ENCODE results near the gene TTC5.
"Not testable (repeated sequence)": the region's sequence is repeated elsewhere in the genome, so short reads cannot be mapped to it uniquely, and the experiment has no call there.

TTC5 gene

GRCh38 chr14:20305265-20306078 lies at the start of gene TTC5:
Gene TTC5, minus strand, starts transcription at chr14:20305951. Its CDS starts 14 bp downstream, at chr14:20305937.
- Histone ChIP-seq H3K9me3 (ENCODE audit: control insufficient read depth, insufficient read depth, low read length) (no peaks in the 10 kb centered on the region; the same call in 1 of the 2 replicates), H3K9ac (ENCODE audit: low read depth, low read length) (peak within 1 kb of the TSS; percentile 57), H3K36me3 (ENCODE audit: insufficient read depth, low read length) (no peaks in the 10 kb centered on the region), H3K4me1 (ENCODE audit: insufficient read depth, low read length) (0 out of 2 replicates have a peak, but pooled peaks cover 2% of the 10 kb centered on the region)

GRCh38 chr14:20350860-20351259 lies 45.1 kb upstream of the TTC5 start:
- no peak overlapping the region for H3K9ac ChIP-seq (ENCODE audit: low read depth, low read length)
- no peaks in the 10 kb centered on the region for H3K4me1 ChIP-seq (ENCODE audit: insufficient read depth, low read length)
- H3K36me3 ChIP-seq (ENCODE audit: insufficient read depth, low read length) = peaks cover 16% of the 10 kb centered on the region
- no peaks in the 10 kb centered on the region for H3K9me3 ChIP-seq (ENCODE audit: control insufficient read depth, insufficient read depth, low read length)

- Histone ChIP-seq H3K9ac (ENCODE audit: low read depth, low read length) (no peak overlapping the region), H3K36me3 (ENCODE audit: insufficient read depth, low read length) (peaks cover 16% of the 10 kb centered on the region), H3K4me1 (ENCODE audit: insufficient read depth, low read length) (no peaks in the 10 kb centered on the region), H3K9me3 (ENCODE audit: control insufficient read depth, insufficient read depth, low read length) (no peaks in the 10 kb centered on the region)
These were observed 44.5 kb upstream of the TTC5 start for GRCh38 chr14:20350282-20350681.

GRCh38 chr14:20347747-20348146 lies 42.0 kb upstream of the TTC5 start:
- Histone ChIP-seq H3K4me1 (ENCODE audit: insufficient read depth, low read length) (no peaks in the 10 kb centered on the region), H3K9me3 (ENCODE audit: control insufficient read depth, insufficient read depth, low read length) (no peaks in the 10 kb centered on the region), H3K9ac (ENCODE audit: low read depth, low read length) (no peak overlapping the region), H3K36me3 (ENCODE audit: insufficient read depth, low read length) (peaks cover 17% of the 10 kb centered on the region)

GRCh38 chr14:20346713-20347112 lies 41.0 kb upstream of the TTC5 start:
- peaks cover 9% of the 10 kb centered on the region for H3K36me3 ChIP-seq (ENCODE audit: insufficient read depth, low read length)
- H3K4me1 ChIP-seq (ENCODE audit: insufficient read depth, low read length) = no peaks in the 10 kb centered on the region
- no peaks in the 10 kb centered on the region for H3K9me3 ChIP-seq (ENCODE audit: control insufficient read depth, insufficient read depth, low read length)
- no peak overlapping the region for H3K9ac ChIP-seq (ENCODE audit: low read depth, low read length)

GRCh38 chr14:20345366-20345765 lies 39.6 kb upstream of the TTC5 start:
- no peaks in the 10 kb centered on the region for H3K4me1 ChIP-seq (ENCODE audit: insufficient read depth, low read length)
- no peaks in the 10 kb centered on the region for H3K9me3 ChIP-seq (ENCODE audit: control insufficient read depth, insufficient read depth, low read length)
- H3K9ac ChIP-seq (ENCODE audit: low read depth, low read length) = no peak overlapping the region
- peaks cover 9% of the 10 kb centered on the region for H3K36me3 ChIP-seq (ENCODE audit: insufficient read depth, low read length)

- peak overlapping the region; percentile 90 for H3K9ac ChIP-seq (ENCODE audit: low read depth, low read length)
- no peaks in the 10 kb centered on the region for H3K9me3 ChIP-seq (ENCODE audit: control insufficient read depth, insufficient read depth, low read length)
- H3K4me1 ChIP-seq (ENCODE audit: insufficient read depth, low read length) = no peaks in the 10 kb centered on the region
These were observed 38.1 kb upstream of the TTC5 start for GRCh38 chr14:20343862-20344220.

GRCh38 chr14:20343092-20343861 lies 37.5 kb upstream of the TTC5 start, which contains the start of gene PARP2:
Gene PARP2, plus strand, starts transcription at chr14:20343635. Its CDS starts 7 bp downstream, at chr14:20343642.
- Histone ChIP-seq H3K4me1 (ENCODE audit: insufficient read depth, low read length) (no peaks in the 10 kb centered on the region), H3K9ac (ENCODE audit: low read depth, low read length) (peak within 1 kb of the TSS; percentile 99), H3K36me3 (ENCODE audit: insufficient read depth, low read length) (peaks cover 9% of the 10 kb centered on the region), H3K9me3 (ENCODE audit: control insufficient read depth, insufficient read depth, low read length) (no peaks in the 10 kb centered on the region)

More at GRCh38 chr14:20343862-20344220, 38.1 kb upstream of the TTC5 start:
- H3K36me3 ChIP-seq (ENCODE audit: insufficient read depth, low read length) = peaks cover 9% of the 10 kb centered on the region

- Histone ChIP-seq H3K4me1 (ENCODE audit: insufficient read depth, low read length) (no peaks in the 10 kb centered on the region), H3K9ac (ENCODE audit: low read depth, low read length) (peak overlapping the region; percentile 99), H3K36me3 (ENCODE audit: insufficient read depth, low read length) (peaks cover 7% of the 10 kb centered on the region), H3K9me3 (ENCODE audit: control insufficient read depth, insufficient read depth, low read length) (no peaks in the 10 kb centered on the region)
These were observed 35.9 kb upstream of the TTC5 start for GRCh38 chr14:20341646-20342045.

- not testable (repeated sequence) for H3K36me3 ChIP-seq (ENCODE audit: insufficient read depth, low read length); H3K4me1 ChIP-seq (ENCODE audit: insufficient read depth, low read length); H3K9me3 ChIP-seq (ENCODE audit: control insufficient read depth, insufficient read depth, low read length); H3K9ac ChIP-seq (ENCODE audit: low read depth, low read length)
These were observed 35.3 kb upstream of the TTC5 start for GRCh38 chr14:20341032-20341431.

- peaks cover 5% of the 10 kb centered on the region for H3K4me1 ChIP-seq (ENCODE audit: insufficient read depth, low read length)
- no peaks in the 10 kb centered on the region for H3K9me3 ChIP-seq (ENCODE audit: control insufficient read depth, insufficient read depth, low read length)
- H3K36me3 ChIP-seq (ENCODE audit: insufficient read depth, low read length) = peaks cover 6% of the 10 kb centered on the region; the same call in 1 of the 2 replicates
- H3K9ac ChIP-seq (ENCODE audit: low read depth, low read length) = no peak overlapping the region
These were observed 28.3 kb upstream of the TTC5 start for GRCh38 chr14:20334017-20334416.

- Histone ChIP-seq H3K9me3 (ENCODE audit: control insufficient read depth, insufficient read depth, low read length) (no peaks in the 10 kb centered on the region), H3K36me3 (ENCODE audit: insufficient read depth, low read length) (peaks cover 6% of the 10 kb centered on the region; the same call in 1 of the 2 replicates), H3K4me1 (ENCODE audit: insufficient read depth, low read length) (peaks cover 5% of the 10 kb centered on the region), H3K9ac (ENCODE audit: low read depth, low read length) (peak overlapping the region; percentile 99; the same call in 1 of the 2 replicates)
These were observed 27.7 kb upstream of the TTC5 start for GRCh38 chr14:20333494-20333841.

GRCh38 chr14:20332788-20333493 lies 27.2 kb upstream of the TTC5 start, which contains the start of gene CCNB1IP1:
Gene CCNB1IP1, minus strand, starts transcription at chr14:20333279. Its CDS starts 16,756 bp downstream, at chr14:20316523.
- Histone ChIP-seq H3K9ac (ENCODE audit: low read depth, low read length) (peak within 1 kb of the TSS; percentile 99), H3K36me3 (ENCODE audit: insufficient read depth, low read length) (peaks cover 6% of the 10 kb centered on the region; the same call in 1 of the 2 replicates), H3K9me3 (ENCODE audit: control insufficient read depth, insufficient read depth, low read length) (no peaks in the 10 kb centered on the region), H3K4me1 (ENCODE audit: insufficient read depth, low read length) (peaks cover 6% of the 10 kb centered on the region)

- Histone ChIP-seq H3K9ac (ENCODE audit: low read depth, low read length) (peak overlapping the region; percentile 99), H3K36me3 (ENCODE audit: insufficient read depth, low read length) (peaks cover 6% of the 10 kb centered on the region; the same call in 1 of the 2 replicates), H3K4me1 (ENCODE audit: insufficient read depth, low read length) (peaks cover 11% of the 10 kb centered on the region), H3K9me3 (ENCODE audit: control insufficient read depth, insufficient read depth, low read length) (no peaks in the 10 kb centered on the region)
These were observed 26.7 kb upstream of the TTC5 start for GRCh38 chr14:20332431-20332787.

All from ES-I3 (cell line).